GM13976 (cell line): ENCODE results near the gene FOXD1.
"Not testable (repeated sequence)": the region's sequence is repeated elsewhere in the genome, so short reads cannot be mapped to it uniquely, and the experiment has no call there.

Source experiments
- DNase-seq: peaks from one replicate; pipeline ENCODE4 v3.0.0; 2012; ENCODE audit warnings: low spot score
- in situ Hi-C: fragments of 300-500 bp; cut with MboI; formaldehyde crosslinking; loops from one replicate; pipeline ENCODE4 v1.12.0; 2022; ENCODE audit warnings: low sequenced_read_pairs, mixed read lengths, inconsistent platforms; ENCODE audit not compliant: unreplicated experiment
- TF ChIP-seq, protein P1 (sequence below): IDR thresholded peaks from 2 replicates; pipeline ENCODE4 v1.5.1; 2012; ENCODE audit warnings: borderline replicate concordance, mild to moderate bottlenecking; ENCODE audit not compliant: insufficient read depth; ENCODE audit errors: extremely low read depth, missing control alignments, control extremely low read depth

The FOXD1 gene

DNA sequence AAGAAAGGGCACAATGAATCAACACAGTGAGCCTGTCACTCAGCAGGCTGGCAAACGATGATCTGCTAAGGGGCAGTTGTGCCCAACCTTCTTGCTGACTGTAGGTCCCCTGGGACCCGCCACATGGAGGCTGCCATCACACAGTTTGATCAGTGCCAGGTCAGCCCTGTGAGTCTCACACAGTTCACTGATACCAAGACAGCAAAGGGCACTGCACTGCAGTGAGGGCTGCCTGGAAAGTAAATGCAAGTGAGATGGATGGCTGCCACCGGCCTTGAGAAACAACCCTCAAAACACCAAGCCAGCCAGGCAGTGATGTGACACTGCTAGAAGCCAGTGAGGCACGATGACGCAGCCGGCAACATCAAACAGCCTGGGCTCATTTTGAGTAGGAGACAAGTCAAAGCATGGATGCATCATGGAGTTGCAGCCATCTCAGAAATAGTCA lies 30.3 kb downstream of the FOXD1 start:
- in situ Hi-C loops: no loop called here
- DNase-seq: no peak
- TF ChIP-seq, protein P1, sequence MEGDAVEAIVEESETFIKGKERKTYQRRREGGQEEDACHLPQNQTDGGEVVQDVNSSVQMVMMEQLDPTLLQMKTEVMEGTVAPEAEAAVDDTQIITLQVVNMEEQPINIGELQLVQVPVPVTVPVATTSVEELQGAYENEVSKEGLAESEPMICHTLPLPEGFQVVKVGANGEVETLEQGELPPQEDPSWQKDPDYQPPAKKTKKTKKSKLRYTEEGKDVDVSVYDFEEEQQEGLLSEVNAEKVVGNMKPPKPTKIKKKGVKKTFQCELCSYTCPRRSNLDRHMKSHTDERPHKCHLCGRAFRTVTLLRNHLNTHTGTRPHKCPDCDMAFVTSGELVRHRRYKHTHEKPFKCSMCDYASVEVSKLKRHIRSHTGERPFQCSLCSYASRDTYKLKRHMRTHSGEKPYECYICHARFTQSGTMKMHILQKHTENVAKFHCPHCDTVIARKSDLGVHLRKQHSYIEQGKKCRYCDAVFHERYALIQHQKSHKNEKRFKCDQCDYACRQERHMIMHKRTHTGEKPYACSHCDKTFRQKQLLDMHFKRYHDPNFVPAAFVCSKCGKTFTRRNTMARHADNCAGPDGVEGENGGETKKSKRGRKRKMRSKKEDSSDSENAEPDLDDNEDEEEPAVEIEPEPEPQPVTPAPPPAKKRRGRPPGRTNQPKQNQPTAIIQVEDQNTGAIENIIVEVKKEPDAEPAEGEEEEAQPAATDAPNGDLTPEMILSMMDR: no peak

DNA sequence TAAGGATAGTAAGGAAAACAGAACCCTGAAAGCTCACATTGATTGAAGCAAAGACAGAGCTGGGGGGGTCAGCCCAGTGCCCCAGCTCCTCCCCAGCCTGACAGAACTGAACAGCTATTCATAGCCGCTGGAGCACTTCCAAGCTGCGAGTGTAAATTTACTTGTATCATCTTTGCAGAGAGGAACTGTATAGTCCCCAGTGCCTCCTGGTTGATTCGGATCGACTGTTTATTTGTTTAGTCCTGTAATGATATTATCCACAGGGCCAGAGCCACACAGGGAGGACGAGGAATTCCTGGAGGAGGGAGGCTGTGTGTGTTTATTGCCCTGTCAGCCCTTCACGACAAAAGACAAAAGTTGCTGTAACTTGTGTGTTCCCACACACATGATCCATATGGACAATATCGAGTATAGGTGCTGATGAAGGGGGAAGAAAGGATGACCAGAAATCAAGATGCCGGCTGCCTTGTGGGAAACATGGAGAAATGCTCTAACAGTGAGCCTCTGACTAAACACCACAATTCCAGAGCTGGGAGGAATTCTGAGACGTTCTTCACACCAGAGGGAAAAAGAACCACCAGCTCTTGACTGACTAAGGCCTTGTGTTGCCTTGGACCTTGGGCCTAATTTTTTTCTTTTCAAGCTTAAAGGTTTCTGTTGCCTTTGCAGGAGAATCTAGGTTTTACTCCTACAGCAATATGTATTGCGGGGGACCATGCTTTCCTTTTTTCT lies 31.1 kb downstream of the FOXD1 start:
- no peak for DNase-seq
- TF ChIP-seq, protein P1: no peak
- in situ Hi-C loops: no loop called here

DNA sequence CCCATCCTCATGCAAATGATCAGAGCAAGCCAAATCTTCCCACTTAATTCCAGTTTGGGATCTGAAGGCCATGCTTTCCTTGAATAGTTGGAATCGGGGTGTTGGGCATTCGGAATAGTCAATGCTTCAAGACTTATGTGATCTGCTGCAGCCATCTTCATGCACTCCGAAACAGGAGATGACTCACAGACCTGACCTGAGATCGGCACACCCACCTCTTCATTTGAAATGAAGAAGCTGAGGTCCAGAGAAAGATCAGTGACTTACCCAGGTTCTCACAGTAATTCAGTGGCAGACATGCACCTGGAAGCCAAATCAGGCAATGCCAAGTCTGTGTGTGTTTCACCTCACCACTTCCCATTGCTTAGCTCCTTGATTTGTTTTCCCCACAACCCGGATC lies 33.0 kb downstream of the FOXD1 start:
- TF ChIP-seq, protein P1: no peak
- no peak for DNase-seq
- in situ Hi-C loops: no loop called here

DNA sequence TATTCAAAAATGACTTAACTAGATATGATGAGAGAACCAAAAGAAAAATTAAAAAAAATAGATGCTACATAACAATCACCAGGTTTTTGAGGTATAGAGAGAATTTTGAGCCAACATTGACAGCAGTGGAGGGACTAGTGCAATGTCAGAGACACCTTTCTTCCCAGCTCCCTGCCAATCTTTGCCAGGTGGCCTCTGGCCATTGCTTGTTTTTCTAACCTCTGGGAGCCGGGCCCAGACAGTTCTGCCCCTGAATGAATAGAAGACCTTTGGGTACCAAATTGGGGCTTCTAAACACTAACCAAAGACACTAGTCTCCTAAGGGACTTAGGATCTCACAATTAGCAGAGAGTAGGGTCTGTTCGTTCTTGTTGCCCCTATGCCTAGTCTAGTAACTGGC lies 33.4 kb downstream of the FOXD1 start:
- in situ Hi-C loops: no loop called here
- DNase-seq: no peak
- TF ChIP-seq, protein P1: no peak

DNA sequence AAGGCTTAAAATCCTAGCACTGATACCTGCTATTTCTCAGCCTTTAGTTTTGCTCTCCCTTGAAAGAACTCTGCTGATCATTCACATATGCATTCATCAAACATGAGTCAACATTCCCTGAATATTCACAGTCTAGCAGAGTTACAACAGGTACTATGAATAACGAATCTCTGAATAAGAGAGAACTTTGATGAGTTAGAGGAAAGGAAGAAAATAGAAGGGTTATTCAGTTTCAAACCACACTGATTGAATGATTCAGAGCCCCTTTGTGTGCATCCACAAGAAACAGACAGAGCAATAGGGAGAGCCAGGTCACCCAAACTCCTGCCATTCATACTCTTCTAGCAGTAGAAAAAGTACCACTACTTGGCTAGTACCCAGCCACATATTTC lies 36.0 kb downstream of the FOXD1 start:
- in situ Hi-C loops: no loop called here
- TF ChIP-seq, protein P1: no peak
- DNase-seq: no peak

DNA sequence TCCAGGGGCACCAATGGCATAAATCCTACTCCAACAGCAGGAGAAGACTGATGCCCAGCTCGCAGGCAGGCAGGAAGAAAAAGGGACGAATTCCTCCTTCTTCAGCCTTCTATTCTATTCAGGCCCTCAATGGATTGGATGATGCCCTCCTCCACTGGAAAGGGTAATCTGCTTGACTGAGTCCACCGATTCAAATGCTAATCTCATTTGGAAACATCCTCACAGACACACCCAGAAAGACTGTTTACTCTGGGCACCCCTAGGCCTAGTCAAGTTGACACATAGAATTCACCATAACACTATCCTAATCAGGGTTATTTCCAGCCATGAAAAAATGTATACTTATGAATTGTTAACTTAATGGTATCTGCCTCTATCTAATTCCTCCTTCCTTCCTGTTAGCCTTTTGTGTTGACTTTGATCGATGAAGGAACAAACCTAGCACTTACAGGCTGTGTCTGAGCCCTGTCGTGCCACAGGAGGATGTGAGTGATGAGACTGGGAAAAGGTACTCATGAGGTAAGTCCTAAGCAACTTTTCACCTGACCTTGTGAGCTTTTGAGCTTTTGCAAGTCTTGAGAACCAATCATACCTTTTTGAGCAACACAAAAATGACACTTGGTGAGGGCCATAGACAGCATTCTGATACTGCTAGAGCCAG lies 36.5 kb downstream of the FOXD1 start:
- in situ Hi-C loops: no loop called here
- TF ChIP-seq, protein P1: no peak
- no peak for DNase-seq

DNA sequence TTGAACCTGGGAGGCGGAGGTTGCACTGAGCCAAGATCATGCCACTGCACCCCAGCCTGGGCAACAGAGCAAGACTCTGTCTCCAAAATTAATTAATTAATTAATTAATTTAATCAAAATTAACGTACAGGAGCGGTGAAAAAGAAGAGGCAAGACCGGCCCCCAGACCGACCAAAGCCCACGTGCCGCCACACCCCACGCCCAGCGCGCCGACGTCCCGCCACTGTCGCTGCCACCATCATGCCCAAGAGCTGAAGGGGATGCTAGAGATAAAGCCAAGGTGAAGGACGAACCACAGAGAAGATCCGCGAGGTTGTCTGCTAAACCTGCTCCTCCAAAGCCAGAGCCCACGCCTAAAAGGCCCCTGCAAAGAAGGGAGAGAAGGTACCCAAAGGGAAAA lies 38.6 kb downstream of the FOXD1 start:
- DNase-seq, in situ Hi-C loops: not testable (repeated sequence)
